ENCODE data around the gene P2RX3.
"Not testable (repeated sequence)": the region's sequence is repeated elsewhere in the genome, so short reads cannot be mapped to it uniquely, and the experiment has no call there.

Gene P2RX3

GRCh38 chr11:57324886-57325734 lies 13.0 kb upstream of the P2RX3 start, which contains the start of gene TNKS1BP1:
Gene TNKS1BP1, minus strand, starts transcription at chr11:57324952. Its CDS starts 3,067 bp downstream, at chr11:57321885.
- H3K4me3 Mint-ChIP-seq: peak within 1 kb of the TSS; percentile 90 to 91
- H3K27me3 Mint-ChIP-seq: no peaks in the 10 kb centered on the region
- H3K9me3 Mint-ChIP-seq: no peaks in the 10 kb centered on the region
- peak; percentile 87 for DNase-seq
- ATAC-seq (replicated peaks): peak; percentile 90 to 91
- H3K4me1 Mint-ChIP-seq: peaks cover 42 to 49% of the 10 kb centered on the region in 2 donors
- H3K27ac Mint-ChIP-seq: peak within 1 kb of the TSS; percentile 98
- H3K36me3 Mint-ChIP-seq: peaks cover 34 to 48% of the 10 kb centered on the region in 2 donors

DNA sequence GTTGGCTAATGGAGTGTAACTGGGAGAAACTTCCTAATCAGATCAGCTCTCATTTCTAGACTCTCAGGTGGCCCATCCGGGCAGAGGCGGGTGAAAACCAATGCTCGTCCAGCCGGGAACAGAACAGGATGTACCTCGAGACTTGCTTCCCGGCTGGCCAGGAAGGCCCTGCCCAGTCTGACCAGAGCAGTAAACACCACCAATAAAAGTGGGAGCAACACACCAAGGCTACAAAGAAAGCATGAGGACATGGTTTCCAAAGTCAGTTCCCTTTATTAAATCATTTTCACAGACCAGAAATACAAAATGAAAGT lies 12.5 kb upstream of the P2RX3 start:
- H3K4me1 Mint-ChIP-seq: peaks cover 47 to 55% of the 10 kb centered on the region in 2 donors
- H3K27me3 Mint-ChIP-seq: no peaks in the 10 kb centered on the region
- no peaks in the 10 kb centered on the region for H3K9me3 Mint-ChIP-seq
- DNase-seq (no peak), ATAC-seq (replicated peaks) (no peak)
- peaks cover 40 to 53% of the 10 kb centered on the region in 2 donors for H3K36me3 Mint-ChIP-seq
- H3K4me3 Mint-ChIP-seq: peak overlapping the region; percentile 82 to 89
- peak overlapping the region; percentile 98 for H3K27ac Mint-ChIP-seq

- Mint-ChIP-seq H3K27ac (peak overlapping the region; percentile 3), H3K9me3 (no peaks in the 10 kb centered on the region), H3K36me3 (peaks cover 47 to 72% of the 10 kb centered on the region in 2 donors), H3K27me3 (no peaks in the 10 kb centered on the region), H3K4me3 (no peak overlapping the region), H3K4me1 (peaks cover 48 to 53% of the 10 kb centered on the region in 2 donors)
- no peak for DNase-seq
- no peak for ATAC-seq (replicated peaks)
Measured at GRCh38 chr11:57327721-57328120, 10.4 kb upstream of the P2RX3 start.

- H3K27me3 Mint-ChIP-seq: no peaks in the 10 kb centered on the region
- H3K9me3 Mint-ChIP-seq: no peaks in the 10 kb centered on the region
- H3K4me3 Mint-ChIP-seq: peak overlapping the region in 1 of 2 donors; percentile 28
- peaks cover 60 to 91% of the 10 kb centered on the region in 2 donors for H3K36me3 Mint-ChIP-seq
- H3K4me1 Mint-ChIP-seq: peaks cover 48 to 54% of the 10 kb centered on the region in 2 donors
- ATAC-seq (replicated peaks) (peak in 1 of 2 donors; percentile 32), DNase-seq (no peak)
- peak overlapping the region; percentile 33 for H3K27ac Mint-ChIP-seq
Measured at GRCh38 chr11:57330029-57330428, 8.1 kb upstream of the P2RX3 start.

DNA sequence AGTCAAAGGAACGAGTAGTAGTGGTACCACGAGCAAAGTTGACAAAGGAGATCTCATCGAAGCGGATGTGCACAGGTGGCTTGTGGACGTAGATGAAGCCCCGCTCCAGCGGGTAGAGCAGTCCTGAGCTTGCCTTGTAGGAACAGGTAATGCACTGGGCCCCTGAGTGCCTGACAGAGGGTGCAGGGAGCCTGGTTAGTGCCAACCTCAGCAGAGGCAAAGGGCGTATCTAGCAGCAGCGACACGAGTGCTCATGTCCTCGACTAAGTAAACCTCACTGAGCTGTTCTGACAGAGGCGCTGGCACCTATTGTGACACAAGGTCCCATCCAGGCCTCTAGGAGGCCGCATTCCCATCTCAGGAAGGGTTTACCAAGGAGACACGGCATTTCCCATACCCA lies 6.4 kb upstream of the P2RX3 start:
- Mint-ChIP-seq H3K27me3 (no peaks in the 10 kb centered on the region), H3K9me3 (no peaks in the 10 kb centered on the region), H3K27ac (no peak overlapping the region), H3K4me3 (no peak overlapping the region), H3K4me1 (peaks cover 44 to 46% of the 10 kb centered on the region in 2 donors), H3K36me3 (peaks cover 50 to 78% of the 10 kb centered on the region in 2 donors)
- DNase-seq: no peak
- ATAC-seq (replicated peaks): no peak

GRCh38 chr11:57332694-57333440 lies 5.3 kb upstream of the P2RX3 start:
- Mint-ChIP-seq H3K27me3 (no peaks in the 10 kb centered on the region), H3K9me3 (no peaks in the 10 kb centered on the region), H3K27ac (no peak overlapping the region), H3K36me3 (peaks cover 41 to 66% of the 10 kb centered on the region in 2 donors), H3K4me3 (no peak overlapping the region), H3K4me1 (peaks cover 41 to 42% of the 10 kb centered on the region in 2 donors)
- DNase-seq: no peak
- ATAC-seq (replicated peaks): no peak

GRCh38 chr11:57335023-57335342 lies 3.2 kb upstream of the P2RX3 start:
- ATAC-seq (replicated peaks) (no peak), DNase-seq (no peak)
- Mint-ChIP-seq H3K4me1 (peaks cover 36% of the 10 kb centered on the region in 2 donors), H3K4me3 (peak overlapping the region; percentile 93 to 99), H3K27ac (peak overlapping the region; percentile 100), H3K36me3 (peaks cover 29 to 45% of the 10 kb centered on the region in 2 donors), H3K9me3 (no peaks in the 10 kb centered on the region), H3K27me3 (peaks cover 0 to 1% of the 10 kb centered on the region in 2 donors)

DNA sequence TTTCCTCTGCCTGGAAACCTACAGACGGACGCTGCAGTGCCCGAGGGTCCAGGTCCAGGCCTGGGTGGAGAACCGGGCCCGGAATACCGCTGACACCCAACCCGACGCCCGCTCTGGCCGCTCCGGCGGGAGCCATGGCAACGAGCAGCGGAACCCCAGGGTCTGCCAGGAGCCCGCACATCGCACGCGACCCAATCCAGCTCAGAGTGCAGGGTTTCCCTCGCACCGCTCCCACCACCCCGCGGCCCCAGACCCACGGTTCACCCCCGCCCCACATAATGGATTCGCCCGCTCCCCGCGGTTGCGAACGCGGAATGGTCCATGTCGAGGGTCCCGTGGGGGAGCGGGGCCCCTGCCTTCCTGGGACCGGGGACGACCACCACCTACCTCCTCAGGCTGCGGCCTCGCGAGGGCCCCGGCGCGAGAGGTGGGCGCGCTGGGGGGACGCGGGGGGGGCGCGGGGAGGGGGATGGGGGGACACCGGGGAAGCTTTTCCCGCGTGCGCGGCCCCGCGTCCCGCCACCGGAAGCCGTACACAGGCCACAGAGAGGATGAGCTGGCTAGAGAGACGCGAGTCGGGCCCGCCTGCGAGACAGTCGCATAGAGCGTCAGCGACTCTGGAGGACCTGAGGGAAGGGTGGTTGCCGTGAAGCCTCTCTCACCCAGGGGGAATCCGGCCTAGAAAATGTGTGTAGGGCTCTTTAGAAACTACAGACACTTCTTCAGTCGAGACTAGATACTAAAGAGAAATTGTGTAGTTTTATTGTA lies 2.6 kb upstream of the P2RX3 start, which contains the start of gene SSRP1:
SSRP1 (minus strand) TSS at position 550 of the 768 bp plus-strand sequence. CDS start 771 bp downstream, outside the sequence.
- peak; percentile 82 for DNase-seq
- ATAC-seq (replicated peaks): peak; percentile 99
- no peaks in the 10 kb centered on the region for H3K9me3 Mint-ChIP-seq
- peak within 1 kb of the TSS; percentile 93 to 99 for H3K4me3 Mint-ChIP-seq
- peaks cover 30 to 31% of the 10 kb centered on the region in 2 donors for H3K4me1 Mint-ChIP-seq
- peaks cover 0 to 6% of the 10 kb centered on the region in 2 donors for H3K27me3 Mint-ChIP-seq
- peaks cover 24 to 39% of the 10 kb centered on the region in 2 donors for H3K36me3 Mint-ChIP-seq
- peak within 1 kb of the TSS; percentile 100 for H3K27ac Mint-ChIP-seq

GRCh38 chr11:57336111-57336666 lies 2.0 kb upstream of the P2RX3 start:
- no peaks in the 10 kb centered on the region for H3K9me3 Mint-ChIP-seq
- peaks cover 0 to 11% of the 10 kb centered on the region in 2 donors for H3K27me3 Mint-ChIP-seq
- H3K27ac Mint-ChIP-seq: peak overlapping the region; percentile 100
- H3K4me3 Mint-ChIP-seq: peak overlapping the region; percentile 93 to 99
- ATAC-seq (replicated peaks): peak; percentile 15 to 18
- H3K4me1 Mint-ChIP-seq: peaks cover 24 to 26% of the 10 kb centered on the region in 2 donors
- DNase-seq: no peak
- peaks cover 17 to 33% of the 10 kb centered on the region in 2 donors for H3K36me3 Mint-ChIP-seq

GRCh38 chr11:57336856-57337255 lies 1.3 kb upstream of the P2RX3 start:
- Mint-ChIP-seq H3K27me3 (peaks cover 0 to 11% of the 10 kb centered on the region in 2 donors), H3K4me3 (peak overlapping the region in 1 of 2 donors; percentile 99), H3K36me3 (peaks cover 13 to 26% of the 10 kb centered on the region in 2 donors), H3K4me1 (peaks cover 21 to 26% of the 10 kb centered on the region in 2 donors), H3K27ac (peak overlapping the region; percentile 100)
- H3K9me3 Mint-ChIP-seq; ATAC-seq (replicated peaks); DNase-seq: not testable (repeated sequence)

- no peak overlapping the region for H3K27ac Mint-ChIP-seq
- peaks cover 14 to 19% of the 10 kb centered on the region in 2 donors for H3K4me1 Mint-ChIP-seq
- no peaks in the 10 kb centered on the region for H3K9me3 Mint-ChIP-seq
- ATAC-seq (replicated peaks) (no peak), DNase-seq (no peak)
- H3K36me3 Mint-ChIP-seq: peaks cover 3 to 6% of the 10 kb centered on the region in 2 donors
- peaks cover 0 to 15% of the 10 kb centered on the region in 2 donors for H3K27me3 Mint-ChIP-seq
- no peak overlapping the region for H3K4me3 Mint-ChIP-seq
Measured at GRCh38 chr11:57339328-57339727, 1.2 kb downstream of the P2RX3 start.

GRCh38 chr11:57340039-57340615 lies 2.0 kb downstream of the P2RX3 start:
- no peaks in the 10 kb centered on the region for H3K36me3 Mint-ChIP-seq
- ATAC-seq (replicated peaks): no peak
- no peak overlapping the region for H3K4me3 Mint-ChIP-seq
- DNase-seq: no peak
- H3K27me3 Mint-ChIP-seq: peaks cover 0 to 15% of the 10 kb centered on the region in 2 donors
- no peak overlapping the region for H3K27ac Mint-ChIP-seq
- H3K9me3 Mint-ChIP-seq: no peaks in the 10 kb centered on the region
- peaks cover 6 to 11% of the 10 kb centered on the region in 2 donors for H3K4me1 Mint-ChIP-seq

GRCh38 chr11:57341250-57341808 lies 3.2 kb downstream of the P2RX3 start:
- no peak overlapping the region for H3K27ac Mint-ChIP-seq
- ATAC-seq (replicated peaks): no peak
- H3K4me1 Mint-ChIP-seq: peaks cover 8 to 12% of the 10 kb centered on the region in 2 donors
- H3K36me3 Mint-ChIP-seq: no peaks in the 10 kb centered on the region
- peaks cover 0 to 15% of the 10 kb centered on the region in 2 donors for H3K27me3 Mint-ChIP-seq
- H3K4me3 Mint-ChIP-seq: no peak overlapping the region
- H3K9me3 Mint-ChIP-seq: no peaks in the 10 kb centered on the region
- no peak for DNase-seq
